GM19372 (cell line): Measurements from ENCODE around the gene MRPL54.

Experiments used
- ATAC-seq: cut with Tn5 transposase; IDR thresholded peaks from one replicate; pipeline ENCODE4 v1.9.1; 2021; ENCODE audit warnings: mild to moderate bottlenecking, low read depth, moderate library complexity; ENCODE audit not compliant: unreplicated experiment

MRPL54 gene

GRCh38 chr19:3767050-3767449 lies 4.6 kb downstream of the MRPL54 start:
- ATAC-seq, result no peak

- no peak for ATAC-seq
Observed at GRCh38 chr19:3768015-3768747, 5.7 kb downstream of the MRPL54 start.

GRCh38 chr19:3768748-3769099 lies 6.2 kb downstream of the MRPL54 start:
- no peak for ATAC-seq

GRCh38 chr19:3769494-3769893 lies 7.0 kb downstream of the MRPL54 start:
- ATAC-seq, result no peak

GRCh38 chr19:3770136-3770999 lies 7.9 kb downstream of the MRPL54 start:
- no peak for ATAC-seq

- no peak for ATAC-seq
Observed at GRCh38 chr19:3771000-3771905, 8.8 kb downstream of the MRPL54 start.

GRCh38 chr19:3771906-3772455 lies 9.5 kb downstream of the MRPL54 start, which contains the start of gene RAX2:
RAX2 (minus strand) TSS chr19:3772228; CDS start chr19:3771742, 486 bp downstream.
- ATAC-seq, result no peak

GRCh38 chr19:3773814-3774515 lies 11.5 kb downstream of the MRPL54 start:
- ATAC-seq, result no peak

- no peak for ATAC-seq
Observed at GRCh38 chr19:3774621-3775373, 12.3 kb downstream of the MRPL54 start.

- ATAC-seq, result no peak
Observed at GRCh38 chr19:3775374-3775711, 12.9 kb downstream of the MRPL54 start.

- no peak for ATAC-seq
Observed at GRCh38 chr19:3775831-3776230, 13.3 kb downstream of the MRPL54 start.

- no peak for ATAC-seq
Observed at GRCh38 chr19:3776479-3777040, 14.1 kb downstream of the MRPL54 start.

GRCh38 chr19:3778104-3778867 lies 15.8 kb downstream of the MRPL54 start:
- no peak for ATAC-seq

GRCh38 chr19:3778899-3779723 lies 16.6 kb downstream of the MRPL54 start:
- ATAC-seq, result no peak

- ATAC-seq, result no peak
Observed at GRCh38 chr19:3780786-3781304, 18.4 kb downstream of the MRPL54 start.

- no peak for ATAC-seq
Observed at GRCh38 chr19:3781603-3782002, 19.1 kb downstream of the MRPL54 start.

GRCh38 chr19:3782330-3782729 lies 19.8 kb downstream of the MRPL54 start:
- no peak for ATAC-seq
